K562 (cell line): Measurements from ENCODE around the gene KMT5C. TPM values are rescaled to one million over a fixed set of nuclear protein-coding genes. Genes with fewer than 3 reads are reported as not detected.

Source experiments
- ARID3A ChIP-seq: IDR thresholded peaks from 2 replicates; pipeline ENCODE4 v1.6.1; 2012; ENCODE audit warnings: low read depth, low read length, improper control_type of control experiment, borderline replicate concordance
- BMI1 ChIP-seq: fragments of 150-350 bp; IDR thresholded peaks from 2 replicates; pipeline ENCODE4 v1.6.1; 2014; ENCODE audit warnings: low read length
- EGR1 ChIP-seq: fragments of 450-650 bp; conservative IDR thresholded peaks from 2 replicates; pipeline ENCODE4 v1.6.1; 2017; ENCODE audit warnings: mild to moderate bottlenecking
- ETS1 ChIP-seq: conservative IDR thresholded peaks from 2 replicates; pipeline ENCODE4 v1.6.1; 2011; ENCODE audit warnings: low read depth, mild to moderate bottlenecking, low read length; ENCODE audit not compliant: control insufficient read depth
- MLLT1 ChIP-seq, 2 experiments: fragments of 450-650 bp; IDR thresholded peaks; 2 replicates each; pipeline ENCODE4 v1.6.1; 2016
- REST ChIP-seq, 2 experiments: fragments of 450-650 bp; formaldehyde crosslinking in 1 of 2; IDR thresholded peaks; 2 replicates each; pipeline versions ENCODE4 v1.4.0 to v1.6.1; 2014 to 2020; ENCODE audit warnings: mild to moderate bottlenecking in 2 of 2, borderline replicate concordance in 1 of 2, low read depth in 1 of 2
- ZBTB12 ChIP-seq: fragments of 250-450 bp; sonication (Bioruptor Pico); IDR thresholded peaks from 2 replicates; pipeline ENCODE4 v1.4.0; 2020
- ZFP36 ChIP-seq: fragments of 150-350 bp; IDR thresholded peaks from 2 replicates; pipeline ENCODE4 v1.6.1; 2018; ENCODE audit warnings: low read length, low read depth; ENCODE audit not compliant: partially characterized antibody
- ZKSCAN3 ChIP-seq: fragments of 250-450 bp; sonication (Bioruptor Pico); IDR thresholded peaks from 2 replicates; pipeline ENCODE4 v1.4.0; 2020
- ZNF282 ChIP-seq: sonication (generic); formaldehyde crosslinking; IDR thresholded peaks from 2 replicates; pipeline ENCODE4 v1.8.1; 2023; ENCODE audit warnings: missing genetic modification reagents
- ZNF511 ChIP-seq: sonication (generic); formaldehyde crosslinking; IDR thresholded peaks from 2 replicates; pipeline ENCODE4 v1.8.0; 2022; ENCODE audit warnings: mild to moderate bottlenecking, missing genetic modification reagents
- polyA plus RNA-seq, 8 experiments: library from polyadenylated mRNA; depleted of rRNA in 4 of 8; stranded (reverse) in 5 of 8; unstranded in 3 of 8; fragments of >200 nt; fragmentation: Nextera tagmentation in 2 of 8; fragmentation: Illumina TruSeq in 1 of 8; extraction: Ambion mirVana in 2 of 8; extraction: Trizol in 1 of 8; gene quantifications; 2 replicates each; pipeline versions ENCODE4 v1.2.1 to v1.2.3, GENCODE V29; 2011 to 2014; ENCODE audit warnings: inconsistent platforms in 1 of 8, missing spikeins in 1 of 8
- total RNA-seq, 7 experiments: library from RNA; depleted of rRNA in 6 of 7; stranded (reverse); fragments of >200 nt in 6 of 7; fragmentation: Illumina TruSeq in 2 of 7; extraction: Trizol in 2 of 7; gene quantifications; 2 replicates each; pipeline versions ENCODE4 v1.2.1 to v1.2.3, GENCODE V29; 2011 to 2021; ENCODE audit warnings: low replicate concordance in 1 of 7

KMT5C gene
- total and polyA plus RNA-seq, 9 of the 15 experiments (the other 6 are each of a cell fraction or from before 2014, with no cell fraction given), result 0.15 to 53.5 (median 16.6) TPM

- peak; percentile 45; the same call in 1 of the 2 replicates for TF ChIP-seq REST (IDR thresholded peaks at IDR 0.05; ENCODE audit: borderline replicate concordance)
- no peak for TF ChIP-seq REST (CRISPR knock-in tag; IDR thresholded peaks at IDR 0.05; ENCODE audit: low read depth)
- TF ChIP-seq ZKSCAN3 (CRISPR knock-in tag), result no peak
- TF ChIP-seq EGR1, result peak; percentile 90
- peak; percentile 53; the same call in 1 of the 2 replicates for TF ChIP-seq ZNF511 (CRISPR knock-in tag)
- peak; percentile 91 for TF ChIP-seq BMI1
- no peak for TF ChIP-seq ZFP36
- no peak for TF ChIP-seq ZNF282 (CRISPR knock-in tag)
- TF ChIP-seq ETS1, result peak; percentile 48; the same call in 1 of the 2 replicates
- TF ChIP-seq ARID3A, result peak; percentile 90; the same call in 1 of the 2 replicates
- peak; percentile 97 for TF ChIP-seq ZBTB12 (CRISPR knock-in tag)
- TF ChIP-seq MLLT1 (IDR thresholded peaks at IDR 0.05), result peak in 1 of 2 experiments; percentile 97; a peak in 2 of 4 replicates
These were observed at the start of gene KMT5C (continued) for GRCh38 chr19:55339105-55339888.
